ENCODE results near the gene FGF19.

GRCh38 chr11:69708736-69709401 is 5.0 kb upstream of the FGF19 start:
- no peak for TF ChIP-seq CTCF (IDR thresholded peaks at IDR 0.05)
- no peak for TF ChIP-seq POLR2AphosphoS5 (IDR thresholded peaks at IDR 0.05)
- TF ChIP-seq POLR2A (IDR thresholded peaks at IDR 0.05) = no peak
